ENCODE results near the gene GMCL2. TPM values are rescaled to one million over a fixed set of nuclear protein-coding genes. Genes with fewer than 3 reads are reported as not detected.
A peak's percentile ranks its signal among the peaks of the same experiment; 100 is the strongest.
"Not testable (repeated sequence)": the region's sequence is repeated elsewhere in the genome, so short reads cannot be mapped to it uniquely, and the experiment has no call there.

The GMCL2 gene
- total RNA-seq, 2 experiments from 2014 or later, result not detected

DNA sequence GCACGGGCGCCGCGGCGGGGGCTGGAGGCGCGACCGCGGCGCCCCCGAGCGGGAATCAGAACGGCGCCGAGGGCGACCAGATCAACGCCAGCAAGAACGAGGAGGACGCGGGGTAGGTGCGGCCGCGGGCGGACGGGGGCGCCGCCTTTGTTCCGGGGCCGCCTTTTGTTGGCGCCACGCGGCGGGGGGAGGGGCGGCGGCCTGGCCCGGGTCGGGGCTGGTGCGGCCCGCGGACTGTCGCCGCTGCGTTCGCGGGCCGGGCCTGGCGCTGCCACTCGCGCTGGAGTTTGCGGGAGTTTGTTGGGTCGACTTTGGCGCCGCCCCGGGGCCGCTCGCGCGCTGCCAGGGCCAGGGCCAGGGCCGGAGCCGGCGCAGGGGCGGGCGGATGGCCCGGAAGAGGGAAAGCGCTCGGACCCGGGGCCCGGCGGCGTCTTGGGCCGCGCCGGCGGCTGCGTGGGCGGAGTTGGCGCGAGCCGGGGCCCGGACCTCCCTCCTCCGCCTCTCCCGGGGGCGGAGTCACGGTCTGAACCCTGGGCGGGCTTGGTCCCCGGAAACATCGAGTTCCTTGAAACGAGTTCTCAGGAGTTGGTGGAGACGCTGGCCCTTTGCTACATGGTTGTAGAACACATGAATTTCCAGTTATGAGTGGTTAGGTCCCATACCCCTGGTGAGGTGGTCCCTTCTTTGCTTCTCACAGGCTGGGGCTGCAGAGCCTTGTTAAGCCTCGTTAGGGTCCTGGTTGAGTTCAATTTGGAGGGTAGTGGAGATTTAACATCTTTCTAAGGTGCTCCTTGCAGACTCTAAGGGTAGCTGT lies 18.0 kb upstream of the GMCL2 start:
- H3K9me3 Mint-ChIP-seq, result peaks cover 2% of the 10 kb centered on the region
- H3K4me3 Mint-ChIP-seq, result peak overlapping the region; percentile 98
- DNase-seq, result peak; percentile 85
- H3K27ac Mint-ChIP-seq, result peak overlapping the region; percentile 84
- peaks cover 4% of the 10 kb centered on the region for H3K27me3 Mint-ChIP-seq
- H3K4me1 Mint-ChIP-seq, result peaks cover 45% of the 10 kb centered on the region
- peaks cover 48% of the 10 kb centered on the region for H3K36me3 Mint-ChIP-seq

- peaks cover 4% of the 10 kb centered on the region for H3K27me3 Mint-ChIP-seq
- peak; percentile 94 for DNase-seq
- peaks cover 40% of the 10 kb centered on the region for H3K4me1 Mint-ChIP-seq
- peak within 1 kb of the TSS; percentile 99 for H3K27ac Mint-ChIP-seq
- H3K9me3 Mint-ChIP-seq, result peaks cover 2% of the 10 kb centered on the region
- H3K36me3 Mint-ChIP-seq, result peaks cover 41% of the 10 kb centered on the region
- H3K4me3 Mint-ChIP-seq, result peak within 1 kb of the TSS; percentile 98
These were observed 17.2 kb upstream of the GMCL2 start, which contains the start of gene HNRNPAB for GRCh38 chr5:178204182-178204934. Gene HNRNPAB, plus strand, starts transcription at chr5:178204533. Its CDS starts 305 bp downstream, at chr5:178204838.

GRCh38 chr5:178203670-178204181 lies 16.6 kb upstream of the GMCL2 start:
- no peak for DNase-seq
- H3K27me3 Mint-ChIP-seq, result peaks cover 4% of the 10 kb centered on the region
- H3K9me3 Mint-ChIP-seq, result peaks cover 2% of the 10 kb centered on the region
- peak overlapping the region; percentile 99 for H3K27ac Mint-ChIP-seq
- peaks cover 36% of the 10 kb centered on the region for H3K36me3 Mint-ChIP-seq
- H3K4me1 Mint-ChIP-seq, result peaks cover 35% of the 10 kb centered on the region
- peak overlapping the region; percentile 98 for H3K4me3 Mint-ChIP-seq

GRCh38 chr5:178202541-178202940 lies 15.4 kb upstream of the GMCL2 start:
- no peak for DNase-seq
- Mint-ChIP-seq H3K9me3 (peaks cover 2% of the 10 kb centered on the region), H3K4me3 (peak overlapping the region; percentile 63), H3K36me3 (peaks cover 27% of the 10 kb centered on the region), H3K4me1 (peaks cover 26% of the 10 kb centered on the region), H3K27me3 (peaks cover 4% of the 10 kb centered on the region), H3K27ac (no peak overlapping the region)

DNA sequence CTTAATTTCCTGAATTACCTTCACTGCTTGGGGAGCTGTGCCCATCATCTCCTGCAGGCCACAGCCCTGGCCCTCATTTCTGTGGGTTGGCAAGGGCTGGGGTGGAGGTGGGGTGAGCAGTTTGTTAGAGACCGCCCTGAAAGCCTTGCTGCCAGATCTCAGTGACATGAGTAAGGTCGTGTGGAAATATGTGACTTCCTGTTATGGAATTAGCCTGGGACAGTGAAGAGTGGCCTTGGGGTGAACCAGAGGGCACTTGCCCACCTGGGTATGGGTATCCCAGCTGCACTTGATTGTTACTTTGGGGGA lies 14.7 kb upstream of the GMCL2 start:
- Mint-ChIP-seq H3K27ac (no peak overlapping the region), H3K4me1 (peaks cover 20% of the 10 kb centered on the region), H3K4me3 (no peak overlapping the region), H3K9me3 (peaks cover 2% of the 10 kb centered on the region), H3K27me3 (peaks cover 4% of the 10 kb centered on the region), H3K36me3 (peaks cover 20% of the 10 kb centered on the region)
- no peak for DNase-seq

DNA sequence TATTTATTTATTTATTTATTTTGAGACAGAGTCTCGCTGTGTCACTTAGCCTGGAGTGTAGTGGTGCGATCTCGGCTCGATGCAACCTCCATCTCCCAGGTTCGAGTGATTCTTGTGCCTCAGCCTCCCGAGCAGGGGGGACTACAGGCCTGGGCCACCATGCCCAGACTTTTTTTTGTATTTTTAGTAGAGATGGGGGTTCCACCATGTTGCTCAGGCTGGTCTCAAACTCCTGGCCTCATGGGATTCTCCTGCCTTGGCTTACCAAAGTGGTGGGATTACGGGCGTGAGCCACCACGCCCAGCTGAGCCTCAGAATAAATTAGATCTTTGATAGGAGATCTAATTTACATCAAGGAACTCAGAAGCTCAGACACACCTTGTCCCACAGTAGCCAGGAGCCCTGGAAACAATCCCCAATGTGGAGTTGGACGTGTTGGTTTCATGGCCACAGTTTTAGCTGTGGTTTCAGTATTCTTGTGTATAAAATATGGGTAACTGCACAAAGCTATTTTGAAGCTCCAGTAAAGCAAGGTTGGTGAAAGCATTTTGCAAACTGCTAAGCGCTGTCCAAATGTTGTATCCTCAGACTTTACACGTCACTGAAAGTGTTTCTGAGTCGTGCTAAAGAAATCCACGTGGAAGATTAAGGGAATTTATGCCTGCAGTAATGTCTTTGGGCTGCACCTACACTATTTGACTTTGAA lies 14.2 kb upstream of the GMCL2 start:
- Mint-ChIP-seq H3K36me3 (peaks cover 15% of the 10 kb centered on the region), H3K9me3 (peaks cover 2% of the 10 kb centered on the region), H3K27ac (no peak overlapping the region), H3K4me1 (peaks cover 15% of the 10 kb centered on the region), H3K4me3 (no peak overlapping the region), H3K27me3 (peaks cover 4% of the 10 kb centered on the region)
- no peak for DNase-seq

DNA sequence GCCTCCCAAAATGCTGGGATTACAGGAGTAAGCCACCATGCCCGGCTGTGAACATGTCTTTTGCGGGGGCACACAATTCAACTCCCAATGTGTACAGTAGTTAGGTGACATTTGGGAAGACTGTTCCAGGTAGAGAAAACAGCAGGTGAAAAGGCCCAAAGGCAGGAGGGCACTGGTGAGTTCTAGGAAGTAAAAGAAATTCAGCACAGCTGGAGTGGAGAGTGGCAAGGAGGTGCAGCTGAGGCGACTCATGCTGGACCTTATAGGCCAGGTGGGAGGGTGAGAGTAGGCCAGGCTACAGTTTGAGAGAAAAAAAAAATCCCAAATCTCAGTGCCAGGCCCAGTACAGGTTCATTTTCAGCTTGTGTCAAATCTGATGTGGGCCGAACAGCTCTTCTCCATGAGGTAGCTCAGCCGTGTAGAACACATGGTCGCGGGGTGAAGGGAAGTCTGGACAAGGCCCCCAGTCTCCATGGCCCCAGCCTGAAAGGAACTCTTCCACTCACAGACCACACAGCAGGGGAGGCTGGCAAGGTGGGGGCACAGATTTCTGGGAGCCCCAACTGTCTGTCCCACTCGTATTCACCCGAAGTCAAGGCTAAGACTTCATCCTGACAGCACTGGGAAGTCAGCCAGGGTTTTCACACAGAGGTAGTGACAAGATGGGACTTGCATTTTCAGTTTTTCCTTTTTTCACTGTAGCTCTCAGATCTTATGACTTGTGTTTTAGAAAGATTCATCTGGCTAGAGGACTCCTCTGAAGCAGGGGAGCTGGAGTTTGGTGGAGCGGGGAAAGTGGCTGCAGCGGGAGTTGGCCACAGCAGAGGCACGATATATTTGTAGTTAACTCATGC lies 12.6 kb upstream of the GMCL2 start:
- no peak for DNase-seq
- H3K36me3 Mint-ChIP-seq, result peaks cover 3% of the 10 kb centered on the region
- H3K27ac Mint-ChIP-seq, result no peak overlapping the region
- H3K27me3 Mint-ChIP-seq, result peaks cover 8% of the 10 kb centered on the region
- H3K4me3 Mint-ChIP-seq, result no peak overlapping the region
- H3K9me3 Mint-ChIP-seq, result peaks cover 2% of the 10 kb centered on the region
- peaks cover 8% of the 10 kb centered on the region for H3K4me1 Mint-ChIP-seq

DNA sequence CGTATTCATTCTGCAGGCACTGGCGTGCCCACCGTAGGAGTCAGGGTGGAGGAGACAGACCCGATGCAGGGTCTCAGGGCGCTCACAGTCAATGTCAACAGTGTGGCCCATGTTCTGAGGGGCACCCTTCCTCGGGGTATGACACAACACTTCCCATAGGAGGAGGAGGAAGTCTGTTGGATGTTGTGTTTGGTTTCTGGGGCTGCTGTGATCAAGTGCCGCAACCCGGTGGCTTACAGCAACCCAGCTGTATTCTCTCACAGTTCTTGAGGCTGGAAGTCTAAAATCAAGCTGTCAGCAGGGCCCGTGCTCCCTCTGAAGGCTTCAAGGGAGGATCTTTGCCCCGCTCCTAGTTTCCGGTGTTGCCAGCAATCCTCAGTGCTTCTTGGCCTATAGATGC lies 11.5 kb upstream of the GMCL2 start:
- H3K9me3 Mint-ChIP-seq, result no peaks in the 10 kb centered on the region
- H3K4me3 Mint-ChIP-seq, result no peak overlapping the region
- H3K27me3 Mint-ChIP-seq, result peaks cover 11% of the 10 kb centered on the region
- DNase-seq, result no peak
- no peak overlapping the region for H3K27ac Mint-ChIP-seq
- no peaks in the 10 kb centered on the region for H3K36me3 Mint-ChIP-seq
- H3K4me1 Mint-ChIP-seq, result peaks cover 11% of the 10 kb centered on the region

- not testable (repeated sequence) for H3K9me3 Mint-ChIP-seq, H3K4me3 Mint-ChIP-seq, H3K27ac Mint-ChIP-seq, DNase-seq, H3K36me3 Mint-ChIP-seq
- peaks cover 15% of the 10 kb centered on the region for H3K27me3 Mint-ChIP-seq
- H3K4me1 Mint-ChIP-seq, result peaks cover 16% of the 10 kb centered on the region
These were observed 11.0 kb upstream of the GMCL2 start for GRCh38 chr5:178198151-178198550.

DNA sequence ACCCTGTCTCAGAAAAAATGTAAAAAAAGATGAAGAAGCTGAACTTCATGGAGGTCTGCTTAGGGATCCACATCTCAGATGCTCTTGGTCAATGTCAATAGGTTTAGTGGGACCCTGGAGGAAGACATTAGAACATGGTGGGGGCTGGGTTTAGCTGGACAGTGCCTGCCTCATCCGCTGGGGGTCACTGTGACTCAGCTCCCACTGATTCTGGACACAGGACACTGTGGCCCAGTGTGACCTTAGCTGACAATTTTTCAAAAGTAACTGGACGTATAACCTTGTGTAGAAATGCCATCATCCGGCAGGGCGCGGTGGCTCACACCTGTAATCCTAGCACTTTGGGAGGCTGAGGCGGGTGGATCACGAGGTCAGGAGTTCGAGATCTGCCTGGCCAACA lies 9.8 kb upstream of the GMCL2 start:
- no peak for DNase-seq
- H3K27me3 Mint-ChIP-seq, result peaks cover 23% of the 10 kb centered on the region
- H3K4me3 Mint-ChIP-seq, result no peak overlapping the region
- peaks cover 2% of the 10 kb centered on the region for H3K36me3 Mint-ChIP-seq
- peaks cover 19% of the 10 kb centered on the region for H3K4me1 Mint-ChIP-seq
- no peak overlapping the region for H3K27ac Mint-ChIP-seq
- no peaks in the 10 kb centered on the region for H3K9me3 Mint-ChIP-seq

- H3K27me3 Mint-ChIP-seq, result peaks cover 26% of the 10 kb centered on the region
- no peak overlapping the region for H3K4me3 Mint-ChIP-seq
- H3K36me3 Mint-ChIP-seq, result peaks cover 2% of the 10 kb centered on the region
- no peak for DNase-seq
- H3K27ac Mint-ChIP-seq, result no peak overlapping the region
- peaks cover 17% of the 10 kb centered on the region for H3K4me1 Mint-ChIP-seq
- H3K9me3 Mint-ChIP-seq, result no peaks in the 10 kb centered on the region
These were observed 9.2 kb upstream of the GMCL2 start for GRCh38 chr5:178196281-178196812.

GRCh38 chr5:178194026-178194425 lies 6.9 kb upstream of the GMCL2 start:
- Mint-ChIP-seq H3K4me3 (no peak overlapping the region), H3K9me3 (no peaks in the 10 kb centered on the region), H3K4me1 (peaks cover 17% of the 10 kb centered on the region), H3K27me3 (peaks cover 26% of the 10 kb centered on the region), H3K27ac (no peak overlapping the region), H3K36me3 (peaks cover 2% of the 10 kb centered on the region)
- no peak for DNase-seq

DNA sequence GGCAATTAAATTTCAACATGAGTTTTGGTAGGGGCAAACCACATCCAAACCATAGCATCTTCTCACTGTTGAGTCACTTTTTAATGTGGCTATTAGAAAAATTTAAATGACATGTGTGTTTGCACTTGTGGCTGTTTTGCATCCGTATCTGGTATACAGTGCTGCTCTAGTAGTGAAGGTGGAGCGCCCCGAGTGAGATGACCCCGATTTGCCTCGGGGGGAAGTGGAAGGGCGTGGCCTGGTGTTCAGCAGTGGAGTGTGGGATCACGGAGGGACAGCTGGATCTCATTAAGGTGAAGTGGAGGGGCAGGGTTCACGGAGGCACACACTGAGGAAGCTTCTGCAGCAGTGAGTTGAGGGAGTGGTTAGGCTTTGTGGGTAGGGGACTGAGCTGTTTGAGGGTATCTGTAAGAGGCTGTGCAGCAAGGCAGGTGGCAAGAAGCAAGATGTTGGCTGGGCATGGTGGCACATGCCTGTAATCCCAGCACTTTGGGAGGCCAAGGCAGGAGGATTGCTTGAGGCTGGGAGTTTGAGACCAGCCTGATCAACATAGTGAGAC lies 6.2 kb upstream of the GMCL2 start:
- Mint-ChIP-seq H3K4me3 (no peak overlapping the region), H3K27ac (no peak overlapping the region)

GRCh38 chr5:178192787-178193186 lies 5.6 kb upstream of the GMCL2 start:
- no peaks in the 10 kb centered on the region for H3K9me3 Mint-ChIP-seq
- peaks cover 2% of the 10 kb centered on the region for H3K36me3 Mint-ChIP-seq
- peaks cover 17% of the 10 kb centered on the region for H3K4me1 Mint-ChIP-seq
- no peak for DNase-seq
- peaks cover 26% of the 10 kb centered on the region for H3K27me3 Mint-ChIP-seq
- H3K27ac Mint-ChIP-seq, result no peak overlapping the region
- H3K4me3 Mint-ChIP-seq, result no peak overlapping the region

More for the DNA sequence above, 6.2 kb upstream of the GMCL2 start:
- H3K27me3 Mint-ChIP-seq, result peaks cover 26% of the 10 kb centered on the region
- H3K9me3 Mint-ChIP-seq, result no peaks in the 10 kb centered on the region
- peaks cover 2% of the 10 kb centered on the region for H3K36me3 Mint-ChIP-seq
- DNase-seq, result no peak
- peaks cover 17% of the 10 kb centered on the region for H3K4me1 Mint-ChIP-seq
